Sigmoid colon (tissue), 7 donors: ENCODE measurements around the gene KIF13A. TPM values are rescaled to one million over a fixed set of nuclear protein-coding genes. Genes with fewer than 3 reads are reported as not detected.

Experiments
- DNase-seq: peaks from one replicate; pipeline ENCODE4 v3.0.0-alpha.2; 2019
- H3K27ac ChIP-seq, 4 donors: fragments of 200-600 bp; sonication (generic); one replicate each; pipeline ENCODE4 v1.5.1; 2016 to 2019; ENCODE audit warnings: mild to moderate bottlenecking in 1 of 4
- H3K27me3 ChIP-seq, 3 donors: fragments of 200-600 bp; sonication (generic); one replicate each; pipeline ENCODE4 v1.5.1; 2019; ENCODE audit warnings: mild to moderate bottlenecking in 1 of 3
- H3K36me3 ChIP-seq, 4 donors: fragments of 200-600 bp; sonication (generic); one replicate each; pipeline ENCODE4 v1.5.1; 2016 to 2019
- H3K4me1 ChIP-seq, 4 donors: fragments of 200-600 bp; sonication (generic); one replicate each; pipeline ENCODE4 v1.5.1; 2017 to 2019
- H3K4me3 ChIP-seq, 4 donors: fragments of 200-600 bp; sonication (generic); one replicate each; pipeline ENCODE4 v1.5.1; 2017 to 2019; ENCODE audit warnings: mild to moderate bottlenecking in 2 of 4, moderate library complexity in 1 of 4
- H3K9me3 ChIP-seq, 4 donors: fragments of 200-600 bp in 3 of 4; sonication (generic) in 3 of 4; one replicate each; pipeline versions ENCODE4 v1.5.1 to v1.6.1; 2013 to 2019
- CTCF ChIP-seq, 4 experiments: fragments of 450-650 bp in 3 of 4; fragments of 200-600 bp in 1 of 4; IDR thresholded peaks; one replicate each; pipeline ENCODE4 v1.5.1; 2016 to 2019; ENCODE audit warnings: antibody characterized with exemption in 4 of 4, mild to moderate bottlenecking in 3 of 4, moderate library complexity in 2 of 4
- EP300 ChIP-seq, 4 donors: sonication (generic); formaldehyde crosslinking; IDR thresholded peaks; one replicate each; pipeline ENCODE4 v1.6.1; 2017; ENCODE audit warnings: antibody characterized with exemption in 4 of 4
- POLR2A ChIP-seq, 2 donors: fragments of 450-650 bp; IDR thresholded peaks; one replicate each; pipeline ENCODE4 v1.6.1; 2016; ENCODE audit warnings: antibody characterized with exemption in 2 of 2, mild to moderate bottlenecking in 2 of 2, moderate library complexity in 2 of 2
- POLR2AphosphoS5 ChIP-seq, 4 donors: sonication (generic); formaldehyde crosslinking; IDR thresholded peaks; one replicate each; pipeline ENCODE4 v1.6.1; 2017; ENCODE audit warnings: antibody characterized with exemption in 4 of 4
- WGBS, 2 donors: extraction: QIAGEN DNeasy Blood & Tissue Kit; methylation state at CpG; one replicate each; pipeline ENCODE4 v1.1.7; 2013; 5-methylcytosine and 5-hydroxymethylcytosine counted together
- intact Hi-C: fragments of 100-400 bp; cut with DNase I; formaldehyde crosslinking; loops from one replicate; pipeline ENCODE4 v1.15.1; 2023
- polyA plus RNA-seq, 3 donors: library from polyadenylated mRNA; stranded (reverse); fragments of 200-250 nt; gene quantifications; one replicate each; pipeline ENCODE4 v1.2.3, GENCODE V29; 2013
- total RNA-seq, 4 donors: library from RNA; depleted of rRNA; stranded (reverse); fragments of >200 nt; gene quantifications; one replicate each; pipeline ENCODE4 v1.1.0, GENCODE V29; 2016
- donor health status: healthy with polysubstance abuse.
- donor health status: Bipolar disorder and iron deficiency.
- donor health status: healthy.

Gene KIF13A
- total and polyA plus RNA-seq, 7 donors = 18.5 to 73.8 (median 55.3) TPM

- no peak for DNase-seq
- no peaks in the 10 kb centered on the region for H3K9me3 ChIP-seq
- intact Hi-C loops = no loop called here
- no peak overlapping the region for H3K27ac ChIP-seq
- no peak overlapping the region for H3K4me3 ChIP-seq
- peaks cover 0 to 2% (median 0%) of the 10 kb centered on the region in 4 donors for H3K4me1 ChIP-seq
- no peaks in the 10 kb centered on the region for H3K27me3 ChIP-seq
- TF ChIP-seq POLR2AphosphoS5 (IDR thresholded peaks at IDR 0.05) (no peak), EP300 (IDR thresholded peaks at IDR 0.05) (no peak), CTCF (IDR thresholded peaks at IDR 0.05) (no peak), POLR2A (IDR thresholded peaks at IDR 0.05) (no peak)
- peaks cover 20 to 82% (median 36%) of the 10 kb centered on the region in 4 donors for H3K36me3 ChIP-seq
These were observed 161.1 kb downstream of the KIF13A start for GRCh38 chr6:17826301-17826700.

DNA sequence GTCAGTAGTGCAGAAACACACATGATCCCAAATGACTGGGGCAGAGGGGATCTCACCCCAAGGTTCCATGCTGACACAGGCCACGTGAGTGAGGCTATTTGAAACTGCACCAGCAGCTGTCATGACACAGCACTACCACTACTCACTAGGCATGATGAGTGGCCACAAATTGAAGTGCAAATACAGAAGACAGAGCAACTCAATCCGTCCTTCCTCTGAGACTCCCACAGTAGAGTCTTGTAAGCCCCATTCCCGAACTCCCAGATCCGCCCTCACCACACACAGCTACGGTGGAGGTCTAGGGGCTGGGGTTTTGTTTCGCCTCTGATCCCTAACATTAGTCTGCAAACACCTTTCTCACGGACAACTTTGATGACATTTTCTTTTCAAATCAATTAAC, 167.4 kb downstream of the KIF13A start:
- intact Hi-C loops = no loop called here
- no peak for DNase-seq
- Histone ChIP-seq H3K36me3 (peaks cover 0 to 35% (median 7%) of the 10 kb centered on the region in 4 donors), H3K27me3 (no peaks in the 10 kb centered on the region), H3K4me3 (no peak overlapping the region), H3K27ac (no peak overlapping the region), H3K9me3 (no peaks in the 10 kb centered on the region), H3K4me1 (no peaks in the 10 kb centered on the region)
- TF ChIP-seq POLR2AphosphoS5 (IDR thresholded peaks at IDR 0.05) (no peak), EP300 (IDR thresholded peaks at IDR 0.05) (no peak), POLR2A (IDR thresholded peaks at IDR 0.05) (no peak), CTCF (IDR thresholded peaks at IDR 0.05) (no peak)
- 89 to 95% methylated on average over 7 of the region's 7 CpGs for WGBS, 2 donors

DNA sequence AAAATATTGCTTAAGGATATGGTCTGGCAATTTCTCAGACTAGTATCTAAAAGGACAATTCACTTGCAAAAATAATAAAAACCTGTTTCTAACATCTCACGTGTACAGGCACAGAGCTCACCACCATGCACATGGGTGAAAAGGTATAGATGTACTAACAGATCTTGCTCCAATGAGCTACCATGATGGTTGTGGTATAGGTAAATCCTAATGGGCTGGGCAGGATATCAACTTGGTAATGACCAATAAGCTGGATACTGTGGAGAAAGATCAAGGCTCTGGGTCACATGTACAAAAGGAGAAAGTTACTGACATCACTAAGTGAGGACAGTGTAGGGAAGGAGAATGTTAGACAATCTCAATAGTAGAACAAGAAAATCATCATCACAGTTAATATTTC, 169.7 kb downstream of the KIF13A start:
- TF ChIP-seq POLR2A (IDR thresholded peaks at IDR 0.05) = no peak
- TF ChIP-seq CTCF (IDR thresholded peaks at IDR 0.05) = no peak
- TF ChIP-seq EP300 (IDR thresholded peaks at IDR 0.05) = no peak
- TF ChIP-seq POLR2AphosphoS5 (IDR thresholded peaks at IDR 0.05) = no peak
- Histone ChIP-seq H3K9me3 (no peaks in the 10 kb centered on the region), H3K27me3 (no peaks in the 10 kb centered on the region), H3K36me3 (peaks cover 0 to 32% (median 12%) of the 10 kb centered on the region in 4 donors), H3K4me1 (no peaks in the 10 kb centered on the region), H3K4me3 (no peak overlapping the region), H3K27ac (no peak overlapping the region)
- intact Hi-C loops = no loop called here
- 37 to 74% methylated on average over 1 of the region's 1 CpG for WGBS, 2 donors
- no peak for DNase-seq

- Histone ChIP-seq H3K27ac (no peak overlapping the region), H3K4me1 (no peaks in the 10 kb centered on the region), H3K4me3 (no peak overlapping the region), H3K27me3 (no peaks in the 10 kb centered on the region), H3K36me3 (peaks cover 0 to 29% (median 12%) of the 10 kb centered on the region in 4 donors), H3K9me3 (no peaks in the 10 kb centered on the region)
- 73 to 84% methylated on average over 14 of the region's 14 CpGs for WGBS, 2 donors
- TF ChIP-seq POLR2A (IDR thresholded peaks at IDR 0.05) = no peak
- TF ChIP-seq EP300 (IDR thresholded peaks at IDR 0.05) = no peak
- no peak for TF ChIP-seq POLR2AphosphoS5 (IDR thresholded peaks at IDR 0.05)
- TF ChIP-seq CTCF (IDR thresholded peaks at IDR 0.05) = no peak
- intact Hi-C loops = no loop called here
- no peak for DNase-seq
These were observed 170.4 kb downstream of the KIF13A start for GRCh38 chr6:17816921-17817611.

DNA sequence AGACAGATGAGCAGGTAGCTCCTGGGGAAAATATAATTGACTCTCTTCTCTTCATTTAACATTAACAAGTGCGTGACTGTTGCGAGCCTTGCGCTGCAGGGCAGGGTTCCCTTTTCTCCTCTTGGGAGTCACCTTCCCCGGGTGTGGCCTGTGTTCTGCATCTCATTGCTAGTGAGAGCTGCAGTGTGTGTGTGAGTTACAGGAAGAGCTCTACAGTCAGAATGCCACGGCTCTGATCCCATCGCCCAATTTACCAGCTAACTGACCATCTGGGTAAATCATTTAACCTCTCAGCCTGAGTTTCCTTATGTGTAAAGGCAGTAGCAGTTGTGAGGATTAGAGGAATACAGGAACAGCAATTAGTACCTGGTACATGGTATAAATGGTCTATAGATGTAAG, 173.9 kb downstream of the KIF13A start:
- Histone ChIP-seq H3K27ac (no peak overlapping the region), H3K36me3 (peaks cover 0 to 27% (median 12%) of the 10 kb centered on the region in 4 donors), H3K9me3 (no peaks in the 10 kb centered on the region), H3K27me3 (no peaks in the 10 kb centered on the region), H3K4me3 (no peak overlapping the region), H3K4me1 (no peaks in the 10 kb centered on the region)
- no peak for TF ChIP-seq POLR2A (IDR thresholded peaks at IDR 0.05)
- TF ChIP-seq CTCF (IDR thresholded peaks at IDR 0.05) = no peak
- no peak for TF ChIP-seq EP300 (IDR thresholded peaks at IDR 0.05)
- no peak for TF ChIP-seq POLR2AphosphoS5 (IDR thresholded peaks at IDR 0.05)
- 91 to 93% methylated on average over 6 of the region's 6 CpGs for WGBS, 2 donors
- intact Hi-C loops = loop anchor here (5.0 kb wide), 1 partner anchor 309 kb away; the partner anchor contains the start of gene NHLRC1
- no peak for DNase-seq
